GM19035 (cell line): ENCODE data around the gene DNAJC16.
A peak's percentile ranks its signal among the peaks of the same experiment; 100 is the strongest.
"Not testable (repeated sequence)": the region's sequence is repeated elsewhere in the genome, so short reads cannot be mapped to it uniquely, and the experiment has no call there.

Source experiments
- ATAC-seq: cut with Tn5 transposase; IDR thresholded peaks from one replicate; pipeline ENCODE4 v1.9.1; 2021; ENCODE audit not compliant: unreplicated experiment

DNAJC16 gene

GRCh38 chr1:15578921-15579682, 52.5 kb downstream of the DNAJC16 start:
- no peak for ATAC-seq

- no peak for ATAC-seq
These were observed 53.0 kb downstream of the DNAJC16 start for GRCh38 chr1:15579683-15580047.

GRCh38 chr1:15583016-15583706, 56.5 kb downstream of the DNAJC16 start:
- ATAC-seq, result no peak

- ATAC-seq, result peak; percentile 58
These were observed 58.1 kb downstream of the DNAJC16 start, which contains the start of gene AGMAT for GRCh38 chr1:15584489-15585363. AGMAT (minus strand) TSS chr1:15585051; CDS start chr1:15584967, 84 bp downstream.

GRCh38 chr1:15592285-15592684, 65.6 kb downstream of the DNAJC16 start:
- no peak for ATAC-seq

GRCh38 chr1:15595809-15596617, 69.4 kb downstream of the DNAJC16 start:
- no peak for ATAC-seq

GRCh38 chr1:15598436-15598835, 71.8 kb downstream of the DNAJC16 start:
- no peak for ATAC-seq

- ATAC-seq, result peak; percentile 80
These were observed 76.7 kb downstream of the DNAJC16 start for GRCh38 chr1:15603050-15603965.

GRCh38 chr1:15603966-15604282, 77.3 kb downstream of the DNAJC16 start:
- ATAC-seq, result not testable (repeated sequence)

GRCh38 chr1:15604400-15604799, 77.8 kb downstream of the DNAJC16 start:
- ATAC-seq, result not testable (repeated sequence)

GRCh38 chr1:15605398-15606383, 79.0 kb downstream of the DNAJC16 start:
- no peak for ATAC-seq

GRCh38 chr1:15609631-15610030, 83.0 kb downstream of the DNAJC16 start:
- ATAC-seq, result no peak

GRCh38 chr1:15610167-15610566, 83.5 kb downstream of the DNAJC16 start:
- ATAC-seq, result no peak

GRCh38 chr1:15616373-15617172, 89.9 kb downstream of the DNAJC16 start:
- peak; percentile 17 for ATAC-seq

GRCh38 chr1:15617173-15618076, 90.8 kb downstream of the DNAJC16 start, which contains the start of gene DDI2:
DDI2 (plus strand) TSS chr1:15617458; CDS start chr1:15617671, 213 bp downstream.
- ATAC-seq, result peak; percentile 65

GRCh38 chr1:15618077-15618654, 91.5 kb downstream of the DNAJC16 start:
- peak; percentile 38 for ATAC-seq
